GM19455 (cell line): Measurements from ENCODE around the gene SPTLC1.

ENCODE experiments used
- ATAC-seq: cut with Tn5 transposase; IDR thresholded peaks from one replicate; pipeline ENCODE4 v1.9.1; 2021; ENCODE audit not compliant: unreplicated experiment

SPTLC1 gene

DNA sequence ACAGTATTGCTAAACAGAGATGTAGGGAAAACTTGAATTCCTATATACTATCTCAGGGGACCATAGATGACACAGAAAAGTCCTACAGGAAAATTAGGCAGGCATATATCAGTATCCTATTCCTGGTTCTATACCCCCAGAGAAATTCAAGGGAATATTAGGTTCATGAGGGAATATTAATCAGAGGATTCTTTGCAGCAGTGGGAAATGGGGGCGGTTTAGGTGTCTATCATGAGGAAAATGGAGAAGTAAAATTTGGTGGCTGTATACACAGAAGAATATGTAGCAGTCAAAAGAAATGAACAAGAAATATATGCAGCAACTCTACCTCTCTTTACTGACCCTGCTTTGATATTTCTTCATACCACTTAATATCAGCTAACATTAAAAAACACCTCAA, 20.0 kb downstream of the SPTLC1 start:
- ATAC-seq = no peak

GRCh38 chr9:92094655-92095054, 20.6 kb downstream of the SPTLC1 start:
- no peak for ATAC-seq

DNA sequence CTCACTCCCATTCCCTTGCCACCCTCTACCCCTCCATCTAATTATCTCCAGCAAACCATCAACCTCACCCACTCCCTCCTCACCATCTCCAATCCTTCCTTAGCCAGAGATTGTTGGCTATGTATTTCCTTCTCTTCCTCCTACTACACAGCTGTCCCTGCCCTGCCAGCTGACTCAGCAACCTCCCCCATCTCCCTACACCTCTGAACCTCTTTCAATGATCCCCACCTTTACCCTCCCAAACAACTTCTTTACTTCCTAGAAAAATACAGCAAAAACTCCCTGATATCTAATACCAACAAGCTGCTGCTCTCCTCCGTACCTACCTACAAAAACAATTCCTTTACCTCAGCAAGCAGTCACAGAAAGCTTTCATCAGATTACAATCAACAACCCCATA, 37.3 kb downstream of the SPTLC1 start:
- ATAC-seq = no peak

DNA sequence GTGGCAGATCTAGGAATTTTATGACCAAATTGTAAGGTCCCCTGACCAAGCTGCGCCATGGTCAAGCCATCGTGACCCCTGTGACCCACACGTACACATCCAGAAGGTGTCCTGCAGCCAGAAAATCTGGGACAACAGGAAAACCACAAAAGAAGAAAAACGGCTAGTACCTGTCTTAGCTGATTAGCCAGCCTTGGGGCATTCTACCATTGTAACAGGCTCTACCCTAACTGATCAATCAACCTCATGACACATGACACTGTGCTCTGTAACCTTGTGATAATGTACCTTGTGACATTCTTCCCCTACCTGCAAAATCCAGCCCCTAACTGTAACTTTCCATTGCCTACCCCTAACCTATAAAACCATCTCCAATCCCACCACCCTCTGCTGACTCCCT, 43.6 kb downstream of the SPTLC1 start:
- no peak for ATAC-seq

GRCh38 chr9:92066168-92066567, 49.0 kb downstream of the SPTLC1 start:
- ATAC-seq = no peak

- ATAC-seq = no peak
Measured at GRCh38 chr9:92064711-92065110, 50.5 kb downstream of the SPTLC1 start.

DNA sequence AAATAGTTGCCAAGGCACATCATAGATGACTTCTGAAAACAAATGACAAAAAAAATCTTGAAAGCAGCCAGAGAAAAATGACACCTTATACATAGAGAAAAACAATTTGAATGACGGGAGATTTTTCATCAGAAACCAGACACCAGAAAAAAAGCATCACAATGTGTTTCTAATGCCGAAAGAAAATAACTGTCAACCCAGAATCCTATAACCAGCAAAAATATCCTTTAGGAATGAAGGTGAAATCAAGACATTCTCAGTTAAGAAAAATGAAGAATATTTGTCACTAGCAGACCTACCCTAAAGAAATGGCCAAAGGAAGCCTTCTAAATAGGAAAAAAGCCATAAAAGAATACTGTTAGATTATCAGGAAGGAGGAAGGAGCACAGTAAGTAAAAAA, 54.0 kb downstream of the SPTLC1 start:
- ATAC-seq = no peak

GRCh38 chr9:92059661-92060060, 55.6 kb downstream of the SPTLC1 start:
- ATAC-seq = no peak

DNA sequence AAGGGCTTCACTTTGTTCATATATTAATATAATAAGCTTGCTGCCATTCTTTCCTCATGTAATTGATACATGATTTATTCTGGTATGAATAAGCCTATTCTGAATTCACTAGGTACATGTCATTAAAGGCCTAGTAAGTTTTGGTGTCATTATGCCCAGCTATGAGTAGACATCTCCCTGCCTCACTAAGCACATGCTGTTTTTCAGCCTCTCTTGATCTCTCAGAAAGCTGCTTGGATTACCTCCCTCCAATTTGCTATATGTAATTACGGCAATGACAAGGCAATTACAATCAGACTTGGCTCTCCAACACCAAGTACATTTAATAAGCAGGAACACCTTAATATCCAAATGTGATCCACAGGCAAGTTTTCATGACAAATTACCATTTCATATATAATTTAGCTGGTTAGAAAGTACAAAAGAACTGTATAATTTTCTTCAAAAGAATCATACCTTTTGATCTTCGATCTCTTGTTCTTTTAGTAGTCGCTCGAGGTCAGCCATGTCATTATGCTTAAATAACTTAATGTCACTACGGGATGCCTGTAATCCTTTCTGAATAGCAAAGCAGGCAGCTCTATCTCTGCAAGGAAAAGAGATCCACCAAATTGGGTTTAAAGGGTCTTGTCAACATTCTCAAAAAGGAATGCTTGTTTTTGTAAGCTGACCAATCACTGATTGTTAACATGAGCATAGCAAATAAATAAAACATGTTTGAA, 56.3 kb downstream of the SPTLC1 start:
- ATAC-seq = no peak

GRCh38 chr9:92058026-92058425, 57.2 kb downstream of the SPTLC1 start:
- ATAC-seq = no peak

DNA sequence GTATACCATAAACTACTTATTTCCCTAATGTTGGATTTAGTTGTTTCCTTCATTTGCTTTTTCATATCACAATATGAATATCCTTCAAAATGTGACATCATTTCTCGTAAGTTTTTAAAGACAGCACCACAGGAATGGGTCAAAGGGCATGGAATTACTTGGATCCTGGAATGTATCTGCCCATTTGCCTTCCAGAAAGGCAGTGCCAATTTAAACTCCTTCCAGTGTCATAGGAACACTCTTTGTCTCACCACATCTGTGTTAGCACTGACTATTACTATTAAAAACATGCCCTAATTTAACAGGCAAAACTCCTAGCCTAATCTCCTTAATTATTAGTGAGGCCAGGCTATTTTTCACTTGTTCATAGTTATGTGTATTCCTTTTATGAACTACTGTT, 58.0 kb downstream of the SPTLC1 start:
- ATAC-seq = no peak

GRCh38 chr9:92055624-92056023, 59.6 kb downstream of the SPTLC1 start:
- ATAC-seq = no peak

DNA sequence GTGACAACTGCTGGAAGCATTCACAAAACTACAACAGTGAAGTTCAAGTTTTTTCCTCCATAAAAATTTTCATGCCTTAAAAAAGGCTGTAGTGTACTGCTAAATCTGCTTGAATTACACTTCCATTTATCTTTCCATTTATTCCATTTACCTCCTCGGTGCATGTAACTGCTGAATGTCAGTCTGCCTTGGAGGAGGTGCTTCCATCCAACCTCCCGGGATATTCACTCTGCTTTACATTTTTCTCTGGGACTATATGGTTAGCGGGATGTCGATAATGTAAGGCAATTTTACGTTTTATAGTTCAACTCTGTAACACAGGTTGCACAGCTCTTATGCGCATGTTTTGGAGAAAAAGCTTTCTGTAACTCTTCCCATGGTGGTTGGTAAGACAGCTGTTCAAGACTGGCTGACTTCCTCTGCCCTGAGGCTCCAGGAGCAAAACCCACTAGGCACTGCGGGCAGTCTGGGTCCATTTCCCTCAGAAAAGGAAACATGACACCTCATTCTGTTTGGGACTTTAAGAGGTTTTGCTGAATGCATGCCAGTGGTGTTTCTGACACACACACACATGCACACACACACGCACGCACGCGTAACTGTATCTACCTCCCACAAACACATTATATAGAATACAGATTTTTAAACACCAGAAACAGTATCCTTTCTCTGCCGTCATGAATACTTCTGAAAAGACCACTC, 66.1 kb downstream of the SPTLC1 start:
- ATAC-seq = no peak

GRCh38 chr9:92047500-92047899, 67.7 kb downstream of the SPTLC1 start:
- ATAC-seq = no peak

GRCh38 chr9:92046676-92047075, 68.5 kb downstream of the SPTLC1 start:
- no peak for ATAC-seq

GRCh38 chr9:92044936-92045335, 70.3 kb downstream of the SPTLC1 start:
- no peak for ATAC-seq

DNA sequence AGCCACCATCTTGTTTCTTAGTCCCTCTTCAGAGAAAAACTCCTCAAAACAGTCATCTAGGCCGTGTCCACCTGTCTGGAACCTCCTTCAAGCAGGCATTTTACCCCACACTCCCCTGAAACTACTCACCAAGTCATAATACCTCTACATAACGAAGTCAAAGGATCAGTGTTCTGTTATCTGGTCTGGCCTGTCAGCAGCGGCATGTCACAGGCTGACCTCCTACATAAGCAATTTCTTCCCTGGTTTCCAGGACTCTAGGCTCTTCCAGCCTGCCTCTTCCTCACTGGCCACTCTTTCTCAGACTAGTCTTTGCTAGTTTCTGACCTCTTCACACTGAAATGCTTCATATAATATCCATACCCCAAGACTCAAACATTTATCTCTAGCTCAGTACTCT, 72.2 kb downstream of the SPTLC1 start:
- no peak for ATAC-seq

GRCh38 chr9:92042260-92042659, 73.0 kb downstream of the SPTLC1 start:
- ATAC-seq = no peak

- ATAC-seq = no peak
Measured at GRCh38 chr9:92036756-92037155, 78.5 kb downstream of the SPTLC1 start.

DNA sequence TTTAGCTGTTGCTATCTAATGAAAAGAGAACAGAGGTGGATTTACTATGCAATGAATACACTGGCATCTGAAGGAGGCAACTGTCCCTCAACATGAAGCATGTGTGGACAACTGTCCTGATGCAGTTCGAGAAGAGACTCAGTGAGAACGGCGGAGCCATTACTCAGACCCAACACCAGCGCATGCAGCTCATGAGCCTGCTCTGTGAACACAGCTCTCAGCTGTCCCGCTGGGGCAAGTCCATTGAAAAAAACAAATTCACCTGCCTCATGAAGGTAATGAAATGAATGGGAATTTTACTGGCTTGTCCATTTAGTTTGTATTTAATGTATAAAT, 78.8 kb downstream of the SPTLC1 start:
- ATAC-seq = no peak

DNA sequence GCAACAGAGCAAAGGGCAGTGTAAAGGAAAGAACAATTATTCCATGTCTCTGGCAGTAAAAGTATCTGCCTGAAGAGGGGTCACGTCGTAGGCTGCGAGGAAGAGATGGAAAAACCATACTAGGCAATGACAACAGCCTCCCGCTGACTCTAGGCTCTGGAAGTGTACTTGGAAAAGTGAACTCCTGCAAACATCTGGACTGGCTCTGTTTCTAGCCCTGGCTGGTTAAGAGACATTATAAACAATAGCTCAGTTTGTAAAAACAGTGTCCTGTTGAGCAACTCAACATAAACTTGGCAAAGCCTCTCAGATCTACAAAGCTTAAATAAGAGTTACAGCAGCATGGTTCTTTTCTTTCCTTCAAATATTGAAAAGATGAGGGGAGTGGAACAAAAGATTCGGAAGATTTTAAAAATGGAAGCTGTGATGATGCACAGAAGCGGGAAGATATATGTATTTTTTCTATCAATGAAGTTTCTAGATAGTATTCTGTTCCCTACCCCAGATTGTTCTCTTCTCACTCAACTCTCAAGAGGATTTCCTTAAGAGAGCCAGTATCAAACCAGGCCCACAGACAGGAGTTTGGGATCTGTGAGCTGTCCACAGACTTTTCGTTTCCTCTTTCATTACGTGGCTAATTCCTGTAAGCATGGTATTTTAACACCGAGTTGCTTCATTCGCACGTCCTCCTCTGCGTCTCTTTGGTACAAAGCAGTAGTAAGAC, 79.4 kb downstream of the SPTLC1 start:
- no peak for ATAC-seq

DNA sequence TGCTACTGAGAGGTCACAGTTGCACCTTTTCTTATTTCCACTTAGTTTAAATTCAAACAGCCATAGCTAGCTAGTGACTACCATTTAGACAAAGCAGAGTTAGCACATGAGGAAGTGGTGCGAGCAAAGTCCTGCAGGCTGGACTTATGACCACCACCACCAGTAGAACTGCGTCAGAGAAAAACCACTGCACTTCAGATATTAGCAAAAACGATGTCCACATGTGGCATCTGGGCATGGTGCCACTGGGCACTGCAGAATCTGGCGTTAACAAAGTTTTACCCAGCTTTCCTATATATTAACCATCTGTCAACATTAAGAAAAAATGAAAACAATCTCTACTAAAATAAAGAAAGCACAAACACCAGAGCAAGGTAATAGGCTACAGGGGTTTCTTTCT, 80.1 kb downstream of the SPTLC1 start:
- no peak for ATAC-seq
